ENCODE data around the gene CCNK. TPM values are rescaled to one million over a fixed set of nuclear protein-coding genes. Genes with fewer than 3 reads are reported as not detected.

The CCNK gene
- total RNA-seq, 1 experiment from 2014 or later: 80.1 TPM

DNA sequence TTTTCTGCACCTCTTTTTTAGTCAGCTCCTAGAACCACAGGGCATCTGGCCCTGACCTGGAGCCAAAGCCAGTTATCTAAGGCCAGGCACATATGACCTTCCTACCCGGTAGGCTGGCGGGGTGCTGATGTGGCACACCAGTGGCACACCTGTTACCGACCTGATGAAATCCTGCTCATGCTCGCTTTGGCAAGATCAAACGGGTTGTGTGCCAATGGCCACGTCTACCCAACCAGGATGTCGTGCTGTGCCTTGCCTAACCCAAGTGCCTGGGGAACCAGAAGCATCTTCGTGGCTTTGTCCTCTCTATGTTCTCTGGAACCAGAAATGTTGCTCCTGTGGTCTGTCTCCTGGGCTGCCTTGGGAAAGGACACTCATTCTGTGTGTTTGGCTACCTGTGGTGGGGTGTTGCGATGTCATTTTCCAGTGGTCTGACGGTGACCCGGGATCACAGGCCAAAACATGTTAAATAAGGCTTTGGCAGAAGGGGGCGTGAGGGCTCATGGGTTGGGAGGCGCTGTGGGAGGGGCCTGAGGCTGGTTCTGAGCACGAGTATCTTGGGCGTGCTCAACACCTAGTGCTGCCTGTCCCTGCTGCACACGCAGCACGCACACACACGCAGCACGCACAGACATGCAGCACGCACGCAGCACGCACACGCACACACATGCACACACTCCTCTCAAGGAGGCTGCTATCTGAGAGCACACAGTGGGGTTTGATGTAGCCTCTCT is 27.9 kb downstream of the CCNK start:
- no peak overlapping the region for H4K8ac ChIP-seq (replicated peaks; ENCODE audit: insufficient read length, low read depth, low read length)
- Mint-ChIP-seq H3K27ac (peak overlapping the region in 2 of 3 experiments; percentile 65 to 90; a peak in 5 of 7 replicates), H3K4me3 (no peak overlapping the region), H3K9me3 (no peaks in the 10 kb centered on the region), H3K36me3 (ENCODE audit: insufficient read depth in 1 of 3, low read depth in 3 of 3) (peaks cover 17 to 69% (median 58%) of the 10 kb centered on the region in 3 experiments; a peak in 6 of 7 replicates), H3K4me1 (peaks cover 6 to 12% of the 10 kb centered on the region in 2 experiments), H3K27me3 (ENCODE audit: low read depth) (no peaks in the 10 kb centered on the region)
- H3K56ac ChIP-seq (ENCODE audit: insufficient read length, low read depth, low read length): no peak overlapping the region
- no peak overlapping the region for H4K5ac ChIP-seq (ENCODE audit: insufficient read length, low read depth, low read length)
- no peaks in the 10 kb centered on the region for H3K4me1 ChIP-seq (ENCODE audit: insufficient read depth, low read length)
- no peak overlapping the region for H4K91ac ChIP-seq (ENCODE audit: insufficient read length, low read depth, low read length)
- no peak overlapping the region for H2BK12ac ChIP-seq (ENCODE audit: insufficient read length, low read depth, low read length)
- no peak overlapping the region for H3K9ac ChIP-seq (ENCODE audit: extremely low read depth, insufficient read length, low read length)
- H3T11ph ChIP-seq (ENCODE audit: low read length): no peak overlapping the region
- H2BK20ac ChIP-seq (ENCODE audit: low read depth, low read length, poor library complexity, severe bottlenecking): no peak overlapping the region
- DNase-seq: no peak
- no peak overlapping the region for H3K23ac ChIP-seq (ENCODE audit: insufficient read length, low read depth, low read length)
- no peak overlapping the region for H2BK120ac ChIP-seq (ENCODE audit: low read depth, low read length, poor library complexity, severe bottlenecking)
- no peaks in the 10 kb centered on the region for H3K23me2 ChIP-seq (ENCODE audit: insufficient read length, low read depth, low read length, poor library complexity, severe bottlenecking)
- H2AK5ac ChIP-seq (ENCODE audit: insufficient read length, low read length): no peak overlapping the region
- no peak overlapping the region for H2BK15ac ChIP-seq (ENCODE audit: low read depth, low read length)
- H3K79me2 ChIP-seq (ENCODE audit: insufficient read depth, low read length): no peaks in the 10 kb centered on the region
- H3K4me2 ChIP-seq (ENCODE audit: insufficient read depth, insufficient read length, low read length): no peak overlapping the region
- TF ChIP-seq, protein P1, sequence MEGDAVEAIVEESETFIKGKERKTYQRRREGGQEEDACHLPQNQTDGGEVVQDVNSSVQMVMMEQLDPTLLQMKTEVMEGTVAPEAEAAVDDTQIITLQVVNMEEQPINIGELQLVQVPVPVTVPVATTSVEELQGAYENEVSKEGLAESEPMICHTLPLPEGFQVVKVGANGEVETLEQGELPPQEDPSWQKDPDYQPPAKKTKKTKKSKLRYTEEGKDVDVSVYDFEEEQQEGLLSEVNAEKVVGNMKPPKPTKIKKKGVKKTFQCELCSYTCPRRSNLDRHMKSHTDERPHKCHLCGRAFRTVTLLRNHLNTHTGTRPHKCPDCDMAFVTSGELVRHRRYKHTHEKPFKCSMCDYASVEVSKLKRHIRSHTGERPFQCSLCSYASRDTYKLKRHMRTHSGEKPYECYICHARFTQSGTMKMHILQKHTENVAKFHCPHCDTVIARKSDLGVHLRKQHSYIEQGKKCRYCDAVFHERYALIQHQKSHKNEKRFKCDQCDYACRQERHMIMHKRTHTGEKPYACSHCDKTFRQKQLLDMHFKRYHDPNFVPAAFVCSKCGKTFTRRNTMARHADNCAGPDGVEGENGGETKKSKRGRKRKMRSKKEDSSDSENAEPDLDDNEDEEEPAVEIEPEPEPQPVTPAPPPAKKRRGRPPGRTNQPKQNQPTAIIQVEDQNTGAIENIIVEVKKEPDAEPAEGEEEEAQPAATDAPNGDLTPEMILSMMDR (conservative IDR thresholded peaks at IDR 0.05): no peak
- no peak overlapping the region for H3K4ac ChIP-seq (ENCODE audit: low read depth, low read length)
- H2AFZ ChIP-seq (ENCODE audit: low read length): no peak overlapping the region
- H3K27me3 ChIP-seq (ENCODE audit: insufficient read depth, low read length): no peaks in the 10 kb centered on the region
- peaks cover 2% of the 10 kb centered on the region for H4K20me1 ChIP-seq (ENCODE audit: control insufficient read depth, insufficient read depth, insufficient read length)
- H3K14ac ChIP-seq (ENCODE audit: insufficient read depth, low read length): no peak overlapping the region
- no peak overlapping the region for H3K27ac ChIP-seq (ENCODE audit: insufficient read length, low read depth, low read length)
- H3K18ac ChIP-seq (ENCODE audit: insufficient read length, low read depth, low read length): no peak overlapping the region
- no peaks in the 10 kb centered on the region for H3K9me3 ChIP-seq (ENCODE audit: control insufficient read depth, low read depth, low read length)
- H3K79me1 ChIP-seq (ENCODE audit: insufficient read depth, low read depth, low read length, poor library complexity, severe bottlenecking): no peaks in the 10 kb centered on the region
- no peak overlapping the region for H2BK5ac ChIP-seq (ENCODE audit: insufficient read length, low read length)
- no CpG with 5 or more reads among the region's 23 CpGs for WGBS (ENCODE audit: extremely low coverage, insufficient read length, low lambda C conversion rate)
